GM12891 (cell line): ENCODE measurements around the gene CYP8B1.
"Not testable (repeated sequence)": the region's sequence is repeated elsewhere in the genome, so short reads cannot be mapped to it uniquely, and the experiment has no call there.

Source experiments
- DNase-seq: peaks from one replicate; pipeline ENCODE4 v3.0.0; 2011; ENCODE audit warnings: low spot score; ENCODE audit not compliant: insufficient read length
- FAIRE-seq: peaks from 2 replicates; lab custom pipeline; 2011; peaks lifted over from hg19 to GRCh38; lab: Jason Lieb, UNC
- PAX5 ChIP-seq: IDR thresholded peaks from 2 replicates; pipeline ENCODE4 v1.6.1; 2011; ENCODE audit warnings: low read length, moderate library complexity, mild to moderate bottlenecking; ENCODE audit not compliant: insufficient read depth, severe bottlenecking
- POLR2A ChIP-seq: IDR thresholded peaks from 2 replicates; pipeline ENCODE4 v1.6.1; 2011; ENCODE audit warnings: low read depth, low read length, control low read depth
- POLR2AphosphoS5 ChIP-seq: IDR thresholded peaks from 2 replicates; pipeline ENCODE4 v1.6.1; 2011; ENCODE audit warnings: low read depth, low read length, control low read depth
- POU2F2 ChIP-seq: IDR thresholded peaks from 2 replicates; pipeline ENCODE4 v1.6.1; 2011; ENCODE audit warnings: low read depth, mild to moderate bottlenecking, control low read depth, low read length, moderate library complexity
- SPI1 ChIP-seq: IDR thresholded peaks from 2 replicates; pipeline ENCODE4 v1.6.1; 2011; ENCODE audit warnings: low read depth, low read length, control low read depth
- TAF1 ChIP-seq: IDR thresholded peaks from 2 replicates; pipeline ENCODE4 v1.6.1; 2011; ENCODE audit warnings: low read depth, low read length, control low read depth

CYP8B1 gene

GRCh38 chr3:42887084-42887483 lies 11.4 kb upstream of the CYP8B1 start:
- no peak for DNase-seq
- no peak for FAIRE-seq
- TF ChIP-seq TAF1, result no peak
- no peak for TF ChIP-seq SPI1
- no peak for TF ChIP-seq POLR2AphosphoS5
- no peak for TF ChIP-seq POU2F2
- no peak for TF ChIP-seq POLR2A
- no peak for TF ChIP-seq PAX5

- DNase-seq (no peak), FAIRE-seq (no peak)
- TF ChIP-seq POLR2AphosphoS5 (no peak), TAF1 (no peak), SPI1 (no peak), POU2F2 (no peak), PAX5 (no peak), POLR2A (no peak)
These were observed 10.7 kb upstream of the CYP8B1 start for GRCh38 chr3:42886294-42886822.

GRCh38 chr3:42884324-42884723 lies 8.6 kb upstream of the CYP8B1 start:
- TF ChIP-seq PAX5 (no peak), SPI1 (no peak), POLR2A (no peak), POLR2AphosphoS5 (no peak), POU2F2 (no peak), TAF1 (no peak)
- no peak for FAIRE-seq
- no peak for DNase-seq

- DNase-seq, FAIRE-seq: not testable (repeated sequence)
These were observed 7.7 kb upstream of the CYP8B1 start for GRCh38 chr3:42883251-42883930.

- no peak for TF ChIP-seq TAF1
- no peak for TF ChIP-seq PAX5
- TF ChIP-seq POLR2AphosphoS5, result no peak
- TF ChIP-seq SPI1, result no peak
- no peak for TF ChIP-seq POU2F2
- TF ChIP-seq POLR2A, result no peak
- DNase-seq (peak; percentile 93), FAIRE-seq (peak; percentile 93)
These were observed 5.1 kb upstream of the CYP8B1 start for GRCh38 chr3:42880601-42881451.

- no peak for DNase-seq
- TF ChIP-seq POLR2A (no peak), SPI1 (no peak), TAF1 (no peak), POLR2AphosphoS5 (no peak)
- FAIRE-seq, result no peak
These were observed 4.5 kb upstream of the CYP8B1 start for GRCh38 chr3:42880183-42880582.

GRCh38 chr3:42877881-42878280 lies 2.2 kb upstream of the CYP8B1 start:
- TF ChIP-seq PAX5 (no peak), POLR2AphosphoS5 (no peak), POU2F2 (no peak), POLR2A (no peak), SPI1 (no peak), TAF1 (no peak)
- DNase-seq (no peak), FAIRE-seq (no peak)

- FAIRE-seq (no peak), DNase-seq (no peak)
- TF ChIP-seq POLR2A (no peak), TAF1 (no peak)
These were observed 1.5 kb upstream of the CYP8B1 start for GRCh38 chr3:42876940-42877720.

GRCh38 chr3:42876401-42876800 lies 722 bp upstream of the CYP8B1 start:
- TF ChIP-seq POU2F2 (no peak), POLR2AphosphoS5 (no peak), SPI1 (no peak), TAF1 (no peak), PAX5 (no peak), POLR2A (no peak)
- DNase-seq, result no peak
- FAIRE-seq, result no peak

GRCh38 chr3:42874749-42875148 lies 930 bp downstream of the CYP8B1 start:
- DNase-seq, result no peak
- FAIRE-seq, result no peak
- TF ChIP-seq POLR2AphosphoS5, result no peak
- no peak for TF ChIP-seq POU2F2
- TF ChIP-seq TAF1, result no peak
